HepG2 (cell line): ENCODE data around the gene ACSL1. TPM values are rescaled to one million over a fixed set of nuclear protein-coding genes. Genes with fewer than 3 reads are reported as not detected.

ENCODE experiments used
- CCDC6 ChIP-seq: sonication (generic); formaldehyde crosslinking; IDR thresholded peaks from 2 replicates; pipeline ENCODE4 v1.8.1; 2022; ENCODE audit warnings: mild to moderate bottlenecking, missing genetic modification reagents, moderate library complexity
- GATAD2A ChIP-seq: IDR thresholded peaks from 2 replicates; pipeline ENCODE4 v1.6.1; 2016
- HES4 ChIP-seq: sonication (generic); formaldehyde crosslinking; IDR thresholded peaks from 2 replicates; pipeline ENCODE4 v1.9.0; 2021; ENCODE audit warnings: mild to moderate bottlenecking, missing genetic modification reagents, borderline replicate concordance
- KLF12 ChIP-seq: sonication (generic); formaldehyde crosslinking; IDR thresholded peaks from 2 replicates; pipeline ENCODE4 v1.4.0; 2020; ENCODE audit warnings: missing genetic modification reagents, borderline replicate concordance
- POLR2A ChIP-seq, 2 experiments: IDR thresholded peaks; 2 replicates each; pipeline ENCODE4 v1.6.1; 2011; ENCODE audit warnings: low read depth in 2 of 2, low read length in 2 of 2, mild to moderate bottlenecking in 1 of 2, moderate library complexity in 1 of 2; ENCODE audit not compliant: insufficient read depth in 1 of 2
- REPIN1 ChIP-seq: sonication (generic); formaldehyde crosslinking; IDR thresholded peaks from 2 replicates; pipeline ENCODE4 v1.8.0; 2022; ENCODE audit warnings: missing genetic modification reagents, low read depth, mild to moderate bottlenecking, borderline replicate concordance
- RXRA ChIP-seq: sonication (generic); formaldehyde crosslinking; IDR thresholded peaks from 2 replicates; pipeline ENCODE4 v1.5.1; 2020; ENCODE audit warnings: missing genetic modification reagents
- SP2 ChIP-seq: sonication (generic); formaldehyde crosslinking; IDR thresholded peaks from 2 replicates; pipeline ENCODE4 v1.5.1; 2020; ENCODE audit warnings: mild to moderate bottlenecking, missing genetic modification reagents
- SP4 ChIP-seq: sonication (generic); formaldehyde crosslinking; IDR thresholded peaks from 2 replicates; pipeline ENCODE4 v1.8.1; 2023; ENCODE audit warnings: mild to moderate bottlenecking, missing genetic modification reagents
- TARDBP ChIP-seq: sonication (generic); formaldehyde crosslinking; IDR thresholded peaks from 2 replicates; pipeline ENCODE4 v1.8.0; 2022; ENCODE audit warnings: mild to moderate bottlenecking, missing genetic modification reagents
- TEAD3 ChIP-seq: optimal IDR thresholded peaks from 2 replicates; pipeline ENCODE3; 2016; ENCODE audit warnings: borderline replicate concordance
- ZNF616 ChIP-seq: sonication (generic); formaldehyde crosslinking; IDR thresholded peaks from 2 replicates; pipeline ENCODE4 v1.5.0; 2020; ENCODE audit warnings: low read depth, mild to moderate bottlenecking, missing genetic modification reagents
- ZNF644 ChIP-seq: IDR thresholded peaks from 2 replicates; pipeline ENCODE4 v1.6.1; 2016; ENCODE audit warnings: low read depth
- ZNF747 ChIP-seq: sonication (generic); formaldehyde crosslinking; IDR thresholded peaks from 2 replicates; pipeline ENCODE4 v1.8.1; 2023; ENCODE audit warnings: missing genetic modification reagents, mild to moderate bottlenecking, borderline replicate concordance
- polyA plus RNA-seq, 8 experiments: library from polyadenylated mRNA; depleted of rRNA in 3 of 8; stranded (reverse) in 7 of 8; unstranded in 1 of 8; fragments of >200 nt; fragmentation: Illumina TruSeq in 4 of 8; extraction: Trizol in 4 of 8; gene quantifications; 2 replicates each; pipeline versions ENCODE4 v1.2.1 to v1.2.3, GENCODE V29; 2011 to 2016; ENCODE audit warnings: low read depth in 4 of 8, missing spikeins in 1 of 8, mixed read lengths in 1 of 8; ENCODE audit not compliant: insufficient read depth in 1 of 8
- total RNA-seq, 5 experiments: library from RNA; depleted of rRNA; stranded (reverse); fragments of >200 nt; fragmentation: Illumina TruSeq; extraction: Trizol; gene quantifications; 2 replicates each; pipeline ENCODE4 v1.2.3, GENCODE V29; 2016; ENCODE audit warnings: low read depth in 1 of 5
- TF ChIP-seq, protein P1 (sequence below): sonication (generic); formaldehyde crosslinking; IDR thresholded peaks from 2 replicates; pipeline ENCODE4 v1.9.0; 2021; ENCODE audit warnings: missing genetic modification reagents, borderline replicate concordance
- TF ChIP-seq, protein P2 (sequence below), 2 experiments: sonication (generic) in 1 of 2; formaldehyde crosslinking in 1 of 2; IDR thresholded peaks; 2 replicates each; pipeline versions ENCODE4 v1.5.1 to v1.6.1; 2011 to 2020; ENCODE audit warnings: borderline replicate concordance in 1 of 2, low read depth in 1 of 2, low read length in 1 of 2, mild to moderate bottlenecking in 1 of 2, missing genetic modification reagents in 1 of 2, moderate library complexity in 1 of 2
- TF ChIP-seq, protein P3 (sequence below): sonication (generic); formaldehyde crosslinking; IDR thresholded peaks from 2 replicates; pipeline ENCODE4 v1.5.1; 2020; ENCODE audit warnings: mild to moderate bottlenecking, missing genetic modification reagents, moderate library complexity
- TF ChIP-seq, protein P4 (sequence below): sonication (generic); formaldehyde crosslinking; IDR thresholded peaks from 2 replicates; pipeline ENCODE4 v1.4.0; 2020; ENCODE audit warnings: missing genetic modification reagents

The ACSL1 gene
- total and polyA plus RNA-seq, 2 of the 13 experiments (the other 11 are each of a cell fraction or from before 2014, with no cell fraction given) = 10.0 to 29.8 TPM

DNA sequence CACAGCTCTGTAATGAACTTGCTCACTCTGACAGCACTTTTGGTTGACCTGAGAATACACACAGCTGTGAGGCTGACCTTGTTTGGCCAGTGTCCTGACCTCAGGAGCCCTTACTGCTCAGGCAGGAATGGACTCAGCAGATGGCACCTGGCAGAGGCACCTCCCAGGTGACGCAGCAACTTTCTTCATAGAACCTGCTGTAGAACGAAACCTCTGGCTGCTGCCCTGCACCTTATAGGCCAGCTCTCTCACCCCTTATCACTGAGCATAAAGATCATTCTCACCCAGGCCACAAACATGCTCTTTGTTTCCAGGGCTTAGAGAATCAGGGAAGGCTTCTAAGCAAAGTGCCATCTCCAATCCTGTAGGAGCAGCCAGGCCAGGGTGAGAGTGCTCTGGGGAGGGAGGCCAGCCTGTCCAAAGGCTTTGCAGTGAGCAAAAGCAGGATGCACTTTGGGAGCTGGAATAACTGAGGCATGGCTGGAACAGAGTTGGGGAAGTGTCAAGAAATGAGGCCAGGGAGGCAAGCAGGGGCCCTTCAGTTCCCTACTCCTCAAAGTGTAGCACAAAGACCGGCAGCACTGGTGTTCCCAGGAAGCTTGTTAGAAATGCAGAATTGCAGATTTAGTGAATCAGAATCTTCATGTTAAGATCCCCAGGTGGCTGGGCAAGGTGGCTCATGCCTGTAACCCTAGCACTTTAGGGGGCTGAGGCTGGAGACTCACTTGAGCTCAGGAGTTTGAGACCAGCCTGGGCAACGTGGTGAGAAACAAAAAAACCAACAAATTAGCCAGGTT is 78.5 kb downstream of the ACSL1 start (continued):
- TF ChIP-seq, protein P1, sequence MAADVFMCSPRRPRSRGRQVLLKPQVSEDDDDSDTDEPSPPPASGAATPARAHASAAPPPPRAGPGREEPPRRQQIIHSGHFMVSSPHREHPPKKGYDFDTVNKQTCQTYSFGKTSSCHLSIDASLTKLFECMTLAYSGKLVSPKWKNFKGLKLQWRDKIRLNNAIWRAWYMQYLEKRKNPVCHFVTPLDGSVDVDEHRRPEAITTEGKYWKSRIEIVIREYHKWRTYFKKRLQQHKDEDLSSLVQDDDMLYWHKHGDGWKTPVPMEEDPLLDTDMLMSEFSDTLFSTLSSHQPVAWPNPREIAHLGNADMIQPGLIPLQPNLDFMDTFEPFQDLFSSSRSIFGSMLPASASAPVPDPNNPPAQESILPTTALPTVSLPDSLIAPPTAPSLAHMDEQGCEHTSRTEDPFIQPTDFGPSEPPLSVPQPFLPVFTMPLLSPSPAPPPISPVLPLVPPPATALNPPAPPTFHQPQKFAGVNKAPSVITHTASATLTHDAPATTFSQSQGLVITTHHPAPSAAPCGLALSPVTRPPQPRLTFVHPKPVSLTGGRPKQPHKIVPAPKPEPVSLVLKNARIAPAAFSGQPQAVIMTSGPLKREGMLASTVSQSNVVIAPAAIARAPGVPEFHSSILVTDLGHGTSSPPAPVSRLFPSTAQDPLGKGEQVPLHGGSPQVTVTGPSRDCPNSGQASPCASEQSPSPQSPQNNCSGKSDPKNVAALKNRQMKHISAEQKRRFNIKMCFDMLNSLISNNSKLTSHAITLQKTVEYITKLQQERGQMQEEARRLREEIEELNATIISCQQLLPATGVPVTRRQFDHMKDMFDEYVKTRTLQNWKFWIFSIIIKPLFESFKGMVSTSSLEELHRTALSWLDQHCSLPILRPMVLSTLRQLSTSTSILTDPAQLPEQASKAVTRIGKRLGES (CRISPR knock-in tag) = no peak
- TF ChIP-seq, protein P2, sequence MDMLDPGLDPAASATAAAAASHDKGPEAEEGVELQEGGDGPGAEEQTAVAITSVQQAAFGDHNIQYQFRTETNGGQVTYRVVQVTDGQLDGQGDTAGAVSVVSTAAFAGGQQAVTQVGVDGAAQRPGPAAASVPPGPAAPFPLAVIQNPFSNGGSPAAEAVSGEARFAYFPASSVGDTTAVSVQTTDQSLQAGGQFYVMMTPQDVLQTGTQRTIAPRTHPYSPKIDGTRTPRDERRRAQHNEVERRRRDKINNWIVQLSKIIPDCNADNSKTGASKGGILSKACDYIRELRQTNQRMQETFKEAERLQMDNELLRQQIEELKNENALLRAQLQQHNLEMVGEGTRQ (IDR thresholded peaks at IDR 0.05; ENCODE audit: low read depth, low read length) = no peak
- TF ChIP-seq, protein P2 (CRISPR knock-in tag; IDR thresholded peaks at IDR 0.05; ENCODE audit: borderline replicate concordance) = no peak
- TF ChIP-seq RXRA = peak; percentile 95
- peak; percentile 17 for TF ChIP-seq TEAD3 (CRISPR knock-in tag)
- TF ChIP-seq SP2 = no peak
- TF ChIP-seq, protein P3, sequence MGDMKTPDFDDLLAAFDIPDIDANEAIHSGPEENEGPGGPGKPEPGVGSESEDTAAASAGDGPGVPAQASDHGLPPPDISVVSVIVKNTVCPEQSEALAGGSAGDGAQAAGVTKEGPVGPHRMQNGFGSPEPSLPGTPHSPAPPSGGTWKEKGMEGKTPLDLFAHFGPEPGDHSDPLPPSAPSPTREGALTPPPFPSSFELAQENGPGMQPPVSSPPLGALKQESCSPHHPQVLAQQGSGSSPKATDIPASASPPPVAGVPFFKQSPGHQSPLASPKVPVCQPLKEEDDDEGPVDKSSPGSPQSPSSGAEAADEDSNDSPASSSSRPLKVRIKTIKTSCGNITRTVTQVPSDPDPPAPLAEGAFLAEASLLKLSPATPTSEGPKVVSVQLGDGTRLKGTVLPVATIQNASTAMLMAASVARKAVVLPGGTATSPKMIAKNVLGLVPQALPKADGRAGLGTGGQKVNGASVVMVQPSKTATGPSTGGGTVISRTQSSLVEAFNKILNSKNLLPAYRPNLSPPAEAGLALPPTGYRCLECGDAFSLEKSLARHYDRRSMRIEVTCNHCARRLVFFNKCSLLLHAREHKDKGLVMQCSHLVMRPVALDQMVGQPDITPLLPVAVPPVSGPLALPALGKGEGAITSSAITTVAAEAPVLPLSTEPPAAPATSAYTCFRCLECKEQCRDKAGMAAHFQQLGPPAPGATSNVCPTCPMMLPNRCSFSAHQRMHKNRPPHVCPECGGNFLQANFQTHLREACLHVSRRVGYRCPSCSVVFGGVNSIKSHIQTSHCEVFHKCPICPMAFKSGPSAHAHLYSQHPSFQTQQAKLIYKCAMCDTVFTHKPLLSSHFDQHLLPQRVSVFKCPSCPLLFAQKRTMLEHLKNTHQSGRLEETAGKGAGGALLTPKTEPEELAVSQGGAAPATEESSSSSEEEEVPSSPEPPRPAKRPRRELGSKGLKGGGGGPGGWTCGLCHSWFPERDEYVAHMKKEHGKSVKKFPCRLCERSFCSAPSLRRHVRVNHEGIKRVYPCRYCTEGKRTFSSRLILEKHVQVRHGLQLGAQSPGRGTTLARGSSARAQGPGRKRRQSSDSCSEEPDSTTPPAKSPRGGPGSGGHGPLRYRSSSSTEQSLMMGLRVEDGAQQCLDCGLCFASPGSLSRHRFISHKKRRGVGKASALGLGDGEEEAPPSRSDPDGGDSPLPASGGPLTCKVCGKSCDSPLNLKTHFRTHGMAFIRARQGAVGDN (CRISPR knock-in tag) = peak; percentile 9; the same call in 1 of the 2 replicates
- TF ChIP-seq ZNF644 (CRISPR knock-in tag) = no peak
- TF ChIP-seq POLR2A (IDR thresholded peaks at IDR 0.05; ENCODE audit: insufficient read depth in 1 of 2, low read depth in 2 of 2, low read length in 2 of 2) = no peak
- TF ChIP-seq GATAD2A (CRISPR knock-in tag) = peak; percentile 15; the same call in 1 of the 2 replicates
- no peak for TF ChIP-seq CCDC6 (CRISPR knock-in tag)
- TF ChIP-seq HES4 (CRISPR knock-in tag) = no peak
- TF ChIP-seq KLF12 = no peak
- TF ChIP-seq REPIN1 (CRISPR knock-in tag) = peak; percentile 31; the same call in 1 of the 2 replicates
- TF ChIP-seq, protein P4, sequence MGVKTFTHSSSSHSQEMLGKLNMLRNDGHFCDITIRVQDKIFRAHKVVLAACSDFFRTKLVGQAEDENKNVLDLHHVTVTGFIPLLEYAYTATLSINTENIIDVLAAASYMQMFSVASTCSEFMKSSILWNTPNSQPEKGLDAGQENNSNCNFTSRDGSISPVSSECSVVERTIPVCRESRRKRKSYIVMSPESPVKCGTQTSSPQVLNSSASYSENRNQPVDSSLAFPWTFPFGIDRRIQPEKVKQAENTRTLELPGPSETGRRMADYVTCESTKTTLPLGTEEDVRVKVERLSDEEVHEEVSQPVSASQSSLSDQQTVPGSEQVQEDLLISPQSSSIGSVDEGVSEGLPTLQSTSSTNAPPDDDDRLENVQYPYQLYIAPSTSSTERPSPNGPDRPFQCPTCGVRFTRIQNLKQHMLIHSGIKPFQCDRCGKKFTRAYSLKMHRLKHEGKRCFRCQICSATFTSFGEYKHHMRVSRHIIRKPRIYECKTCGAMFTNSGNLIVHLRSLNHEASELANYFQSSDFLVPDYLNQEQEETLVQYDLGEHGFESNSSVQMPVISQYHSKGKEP (CRISPR knock-in tag) = no peak
- no peak for TF ChIP-seq ZNF747 (CRISPR knock-in tag)
- no peak for TF ChIP-seq SP4 (CRISPR knock-in tag)
- TF ChIP-seq ZNF616 (CRISPR knock-in tag) = no peak
- TF ChIP-seq TARDBP (CRISPR knock-in tag) = 0 out of 2 replicates have a peak, but pooled peaks have one; percentile 16
